ENCODE data around the gene PCDH9. TPM values are rescaled to one million over a fixed set of nuclear protein-coding genes. Genes with fewer than 3 reads are reported as not detected.

Gene PCDH9
- polyA plus RNA-seq, 1 of the 3 experiments (the other 2 are of a cell fraction) = 1.3 TPM

DNA sequence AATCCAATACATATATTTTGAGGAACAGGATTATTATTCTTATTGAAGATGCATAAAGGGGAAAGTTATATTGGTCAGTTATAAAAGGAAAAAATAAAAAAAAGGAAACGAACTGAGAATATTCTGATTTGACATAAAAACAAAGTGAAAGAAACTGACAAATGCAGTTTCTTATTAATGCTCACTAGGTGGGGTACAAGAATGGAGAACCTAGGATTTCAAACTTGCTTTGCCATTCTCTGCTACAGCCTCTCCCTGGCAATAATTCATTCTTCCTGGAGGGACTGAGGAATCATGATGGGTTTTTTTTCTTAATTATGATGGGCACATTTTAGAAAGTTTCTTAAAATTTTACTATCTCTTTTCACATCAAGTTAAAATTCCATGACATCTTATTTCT is 154.9 kb downstream of the PCDH9 start:
- Histone ChIP-seq H3F3A (replicated peaks; ENCODE audit: insufficient read depth) (no peaks in the 10 kb centered on the region), H3K9me3 (no peaks in the 10 kb centered on the region), H4K20me1 (ENCODE audit: insufficient read depth) (no peaks in the 10 kb centered on the region), H3K79me2 (ENCODE audit: insufficient read depth) (no peaks in the 10 kb centered on the region), H3K4me2 (no peak overlapping the region), H3K9ac (no peak overlapping the region), H3K27me3 (ENCODE audit: insufficient read depth) (no peaks in the 10 kb centered on the region), H2AFZ (ENCODE audit: low read depth) (no peak overlapping the region), H3K36me3 (replicated peaks in 1 of 2; ENCODE audit: control insufficient read depth in 1 of 2, insufficient read depth in 2 of 2, low read length in 1 of 2) (peaks cover 0 to 4% of the 10 kb centered on the region in 2 experiments), H3K4me1 (ENCODE audit: control insufficient read depth in 1 of 2, insufficient read depth in 2 of 2, low read depth in 1 of 2, low read length in 1 of 2) (no peaks in the 10 kb centered on the region), H3K4me3 (ENCODE audit: low read depth in 2 of 2, low read length in 1 of 2) (no peak overlapping the region), H3K27ac (ENCODE audit: low read depth in 2 of 2, low read length in 1 of 2) (no peak overlapping the region), H3K9me2 (no peaks in the 10 kb centered on the region)
- TF ChIP-seq TCF12 (IDR thresholded peaks at IDR 0.05) (no peak), RCOR1 (IDR thresholded peaks at IDR 0.05; ENCODE audit: low read length) (no peak), SMC3 (IDR thresholded peaks at IDR 0.05; ENCODE audit: low read depth, low read length) (peak; percentile 14; the same call in 1 of the 2 replicates), CHD2 (IDR thresholded peaks at IDR 0.05; ENCODE audit: low read length, partially characterized antibody) (no peak), PBX3 (IDR thresholded peaks at IDR 0.05) (no peak), SIN3A (IDR thresholded peaks at IDR 0.05; ENCODE audit: borderline replicate concordance, low read depth, low read length) (no peak), ELF1 (IDR thresholded peaks at IDR 0.05) (no peak), RAD21 (IDR thresholded peaks at IDR 0.05; ENCODE audit: low read length) (peak; percentile 49)
- TF ChIP-seq, protein P1, sequence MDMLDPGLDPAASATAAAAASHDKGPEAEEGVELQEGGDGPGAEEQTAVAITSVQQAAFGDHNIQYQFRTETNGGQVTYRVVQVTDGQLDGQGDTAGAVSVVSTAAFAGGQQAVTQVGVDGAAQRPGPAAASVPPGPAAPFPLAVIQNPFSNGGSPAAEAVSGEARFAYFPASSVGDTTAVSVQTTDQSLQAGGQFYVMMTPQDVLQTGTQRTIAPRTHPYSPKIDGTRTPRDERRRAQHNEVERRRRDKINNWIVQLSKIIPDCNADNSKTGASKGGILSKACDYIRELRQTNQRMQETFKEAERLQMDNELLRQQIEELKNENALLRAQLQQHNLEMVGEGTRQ (IDR thresholded peaks at IDR 0.05; ENCODE audit: borderline replicate concordance, low read depth, low read length) = no peak
- TF ChIP-seq, protein P2, sequence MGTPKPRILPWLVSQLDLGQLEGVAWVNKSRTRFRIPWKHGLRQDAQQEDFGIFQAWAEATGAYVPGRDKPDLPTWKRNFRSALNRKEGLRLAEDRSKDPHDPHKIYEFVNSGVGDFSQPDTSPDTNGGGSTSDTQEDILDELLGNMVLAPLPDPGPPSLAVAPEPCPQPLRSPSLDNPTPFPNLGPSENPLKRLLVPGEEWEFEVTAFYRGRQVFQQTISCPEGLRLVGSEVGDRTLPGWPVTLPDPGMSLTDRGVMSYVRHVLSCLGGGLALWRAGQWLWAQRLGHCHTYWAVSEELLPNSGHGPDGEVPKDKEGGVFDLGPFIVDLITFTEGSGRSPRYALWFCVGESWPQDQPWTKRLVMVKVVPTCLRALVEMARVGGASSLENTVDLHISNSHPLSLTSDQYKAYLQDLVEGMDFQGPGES (IDR thresholded peaks at IDR 0.05; ENCODE audit: low read depth, low read length) = no peak
- TF ChIP-seq, protein P3, sequence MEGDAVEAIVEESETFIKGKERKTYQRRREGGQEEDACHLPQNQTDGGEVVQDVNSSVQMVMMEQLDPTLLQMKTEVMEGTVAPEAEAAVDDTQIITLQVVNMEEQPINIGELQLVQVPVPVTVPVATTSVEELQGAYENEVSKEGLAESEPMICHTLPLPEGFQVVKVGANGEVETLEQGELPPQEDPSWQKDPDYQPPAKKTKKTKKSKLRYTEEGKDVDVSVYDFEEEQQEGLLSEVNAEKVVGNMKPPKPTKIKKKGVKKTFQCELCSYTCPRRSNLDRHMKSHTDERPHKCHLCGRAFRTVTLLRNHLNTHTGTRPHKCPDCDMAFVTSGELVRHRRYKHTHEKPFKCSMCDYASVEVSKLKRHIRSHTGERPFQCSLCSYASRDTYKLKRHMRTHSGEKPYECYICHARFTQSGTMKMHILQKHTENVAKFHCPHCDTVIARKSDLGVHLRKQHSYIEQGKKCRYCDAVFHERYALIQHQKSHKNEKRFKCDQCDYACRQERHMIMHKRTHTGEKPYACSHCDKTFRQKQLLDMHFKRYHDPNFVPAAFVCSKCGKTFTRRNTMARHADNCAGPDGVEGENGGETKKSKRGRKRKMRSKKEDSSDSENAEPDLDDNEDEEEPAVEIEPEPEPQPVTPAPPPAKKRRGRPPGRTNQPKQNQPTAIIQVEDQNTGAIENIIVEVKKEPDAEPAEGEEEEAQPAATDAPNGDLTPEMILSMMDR (IDR thresholded peaks at IDR 0.05) = peak; percentile 35
- 63% methylated on average over 1 of the region's 1 CpG for WGBS (ENCODE audit: low lambda C conversion rate)
- DNase-seq = no peak
- ChIA-PET CTCF (no interaction called here), POLR2A (no interaction called here)

DNA sequence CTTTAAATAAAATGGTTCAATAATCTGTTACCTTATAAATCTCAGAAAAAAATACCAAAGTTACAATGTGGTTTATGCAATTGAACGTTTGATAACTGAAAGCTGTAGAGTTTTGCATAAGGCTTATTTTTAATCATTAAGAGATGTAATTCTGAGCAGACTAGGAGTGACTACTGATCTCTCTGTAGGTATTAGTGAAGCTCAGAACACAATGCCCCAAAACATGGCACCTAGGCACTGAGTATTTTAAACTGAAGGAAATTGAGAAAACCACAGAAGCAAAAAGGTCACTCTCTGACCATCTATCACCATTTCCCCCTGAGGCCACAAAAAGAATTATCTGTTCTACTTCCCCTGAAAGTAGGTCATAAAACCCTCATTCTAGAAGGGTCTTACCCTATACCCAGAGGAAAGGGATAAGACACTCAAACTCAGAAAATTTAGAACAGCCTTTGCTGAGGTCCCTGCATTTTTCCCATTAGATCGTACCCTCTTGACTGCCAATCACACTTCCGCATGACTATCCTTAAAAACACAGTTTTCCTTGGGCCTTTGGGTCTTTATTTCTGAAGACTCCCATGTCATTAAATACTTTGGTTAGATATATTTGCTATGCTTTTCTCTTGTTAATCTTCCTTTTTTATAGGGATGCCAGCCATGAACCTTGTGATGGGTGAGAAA is 158.1 kb downstream of the PCDH9 start:
- no peak overlapping the region for H3K27ac ChIP-seq (ENCODE audit: low read depth in 2 of 2, low read length in 1 of 2)
- peaks cover 0 to 4% of the 10 kb centered on the region in 2 experiments for H3K36me3 ChIP-seq (replicated peaks in 1 of 2; ENCODE audit: control insufficient read depth in 1 of 2, insufficient read depth in 2 of 2, low read length in 1 of 2)
- no peaks in the 10 kb centered on the region for H3K4me1 ChIP-seq (ENCODE audit: control insufficient read depth in 1 of 2, insufficient read depth in 2 of 2, low read depth in 1 of 2, low read length in 1 of 2)
- H3K4me2 ChIP-seq = no peak overlapping the region
- no peak for DNase-seq
- no peak overlapping the region for H3K4me3 ChIP-seq (ENCODE audit: low read depth in 2 of 2, low read length in 1 of 2)
- POLR2A ChIA-PET = no interaction called here
- H3F3A ChIP-seq (replicated peaks; ENCODE audit: insufficient read depth) = no peaks in the 10 kb centered on the region
- TF ChIP-seq ELF1 (IDR thresholded peaks at IDR 0.05) = no peak
- TF ChIP-seq, protein P4, sequence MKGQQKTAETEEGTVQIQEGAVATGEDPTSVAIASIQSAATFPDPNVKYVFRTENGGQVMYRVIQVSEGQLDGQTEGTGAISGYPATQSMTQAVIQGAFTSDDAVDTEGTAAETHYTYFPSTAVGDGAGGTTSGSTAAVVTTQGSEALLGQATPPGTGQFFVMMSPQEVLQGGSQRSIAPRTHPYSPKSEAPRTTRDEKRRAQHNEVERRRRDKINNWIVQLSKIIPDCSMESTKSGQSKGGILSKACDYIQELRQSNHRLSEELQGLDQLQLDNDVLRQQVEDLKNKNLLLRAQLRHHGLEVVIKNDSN (IDR thresholded peaks at IDR 0.05; ENCODE audit: borderline replicate concordance, low read depth) = no peak
- TF ChIP-seq TEAD4 (IDR thresholded peaks at IDR 0.05; ENCODE audit: borderline replicate concordance, insufficient read depth) = no peak
- TF ChIP-seq TAF1 (IDR thresholded peaks at IDR 0.05; ENCODE audit: borderline replicate concordance, low read depth, low read length) = no peak
- no peak overlapping the region for H2AFZ ChIP-seq (ENCODE audit: low read depth)
- H3K79me2 ChIP-seq (ENCODE audit: insufficient read depth) = no peaks in the 10 kb centered on the region
- 95% methylated on average over 3 of the region's 3 CpGs for WGBS (ENCODE audit: low lambda C conversion rate)
- no peaks in the 10 kb centered on the region for H3K9me3 ChIP-seq
- H4K20me1 ChIP-seq (ENCODE audit: insufficient read depth) = no peaks in the 10 kb centered on the region
- CTCF ChIA-PET = no interaction called here
- no peaks in the 10 kb centered on the region for H3K27me3 ChIP-seq (ENCODE audit: insufficient read depth)
- H3K9ac ChIP-seq = no peak overlapping the region
- H3K9me2 ChIP-seq = no peaks in the 10 kb centered on the region

Measured in SK-N-SH (cell line).